GM18868 (cell line): ENCODE measurements around the gene SH3RF2.

Experiments used
- ATAC-seq: cut with Tn5 transposase; IDR thresholded peaks from one replicate; pipeline ENCODE4 v1.9.1; 2021; ENCODE audit warnings: mild to moderate bottlenecking, moderate library complexity; ENCODE audit not compliant: unreplicated experiment

Gene SH3RF2

GRCh38 chr5:145921211-145921610 lies 15.2 kb upstream of the SH3RF2 start:
- ATAC-seq: no peak

- ATAC-seq: no peak
These were observed 14.3 kb upstream of the SH3RF2 start for GRCh38 chr5:145922059-145922458.

- ATAC-seq: no peak
These were observed 13.0 kb upstream of the SH3RF2 start for GRCh38 chr5:145923405-145923804.

- ATAC-seq: no peak
These were observed 11.5 kb upstream of the SH3RF2 start for GRCh38 chr5:145924849-145925248.

GRCh38 chr5:145925353-145925752 lies 11.0 kb upstream of the SH3RF2 start:
- ATAC-seq: no peak

GRCh38 chr5:145925803-145926202 lies 10.6 kb upstream of the SH3RF2 start:
- ATAC-seq: no peak

- no peak for ATAC-seq
These were observed 4.7 kb upstream of the SH3RF2 start for GRCh38 chr5:145931718-145932117.

- no peak for ATAC-seq
These were observed 2.1 kb upstream of the SH3RF2 start for GRCh38 chr5:145934276-145934675.

- ATAC-seq: peak; percentile 66
These were observed 1.3 kb downstream of the SH3RF2 start for GRCh38 chr5:145937432-145938250.

GRCh38 chr5:145938776-145939539 lies 2.6 kb downstream of the SH3RF2 start:
- no peak for ATAC-seq

- ATAC-seq: no peak
These were observed 3.2 kb downstream of the SH3RF2 start for GRCh38 chr5:145939540-145940065.

- ATAC-seq: no peak
These were observed 4.7 kb downstream of the SH3RF2 start for GRCh38 chr5:145941096-145941447.

- no peak for ATAC-seq
These were observed 5.2 kb downstream of the SH3RF2 start for GRCh38 chr5:145941448-145942130.

GRCh38 chr5:145942201-145942600 lies 5.8 kb downstream of the SH3RF2 start:
- no peak for ATAC-seq

- no peak for ATAC-seq
These were observed 6.4 kb downstream of the SH3RF2 start for GRCh38 chr5:145942749-145943148.

GRCh38 chr5:145943674-145944121 lies 7.3 kb downstream of the SH3RF2 start:
- ATAC-seq: no peak

GRCh38 chr5:145944328-145944727 lies 8.0 kb downstream of the SH3RF2 start:
- no peak for ATAC-seq

GRCh38 chr5:145945620-145946111 lies 9.3 kb downstream of the SH3RF2 start:
- no peak for ATAC-seq

- ATAC-seq: peak; percentile 96
These were observed 9.9 kb downstream of the SH3RF2 start for GRCh38 chr5:145946112-145946861.

- no peak for ATAC-seq
These were observed 11.2 kb downstream of the SH3RF2 start for GRCh38 chr5:145947581-145947980.
